CD4-positive, alpha-beta T cell treated with Interleukin-10 for 1 hour (primary cell): ENCODE data around the gene DNAI2.

Source experiments
- DNase-seq: peaks from one replicate; pipeline ENCODE4 v3.0.0-alpha.2; 2020

Gene DNAI2

GRCh38 chr17:74343526-74344284 lies 69.7 kb downstream of the DNAI2 start:
- DNase-seq: no peak

GRCh38 chr17:74344658-74345057 lies 70.6 kb downstream of the DNAI2 start:
- DNase-seq: no peak

- DNase-seq: no peak
Measured at GRCh38 chr17:74345433-74346241, 71.6 kb downstream of the DNAI2 start.

DNA sequence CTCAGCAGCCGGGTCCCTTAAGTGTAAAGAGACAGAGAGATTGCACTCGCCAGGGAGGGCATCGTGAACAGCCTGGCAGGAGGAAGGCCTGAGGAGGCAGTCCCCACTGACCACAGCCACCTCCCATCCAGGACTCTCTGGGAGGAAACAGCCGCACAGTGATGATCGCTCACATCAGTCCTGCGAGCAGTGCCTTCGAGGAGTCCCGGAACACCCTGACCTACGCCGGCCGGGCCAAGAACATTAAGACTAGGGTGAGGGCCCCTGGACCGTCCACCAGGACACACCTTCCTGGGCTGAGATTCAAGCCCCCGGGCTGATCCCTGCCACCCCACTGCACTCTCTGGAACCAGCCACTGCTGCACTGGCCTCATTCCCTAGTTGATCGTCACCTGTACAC lies 73.6 kb downstream of the DNAI2 start:
- no peak for DNase-seq

DNA sequence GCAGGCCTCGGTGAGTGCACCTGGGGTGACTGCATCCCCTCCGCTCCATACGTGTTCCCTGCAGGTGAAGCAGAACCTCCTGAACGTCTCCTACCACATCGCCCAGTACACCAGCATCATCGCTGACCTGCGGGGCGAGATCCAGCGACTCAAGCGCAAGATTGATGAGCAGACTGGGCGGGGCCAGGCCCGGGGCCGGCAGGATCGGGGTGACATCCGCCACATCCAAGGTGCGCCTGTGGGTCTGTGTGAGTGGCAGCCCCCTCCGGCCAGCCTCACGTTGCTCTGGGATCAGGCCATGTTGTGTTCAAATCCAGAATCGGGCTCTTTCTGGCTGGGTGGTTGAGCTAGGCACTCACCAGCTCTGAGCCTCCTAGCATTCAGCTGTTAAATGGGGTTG lies 75.1 kb downstream of the DNAI2 start:
- DNase-seq: no peak

DNA sequence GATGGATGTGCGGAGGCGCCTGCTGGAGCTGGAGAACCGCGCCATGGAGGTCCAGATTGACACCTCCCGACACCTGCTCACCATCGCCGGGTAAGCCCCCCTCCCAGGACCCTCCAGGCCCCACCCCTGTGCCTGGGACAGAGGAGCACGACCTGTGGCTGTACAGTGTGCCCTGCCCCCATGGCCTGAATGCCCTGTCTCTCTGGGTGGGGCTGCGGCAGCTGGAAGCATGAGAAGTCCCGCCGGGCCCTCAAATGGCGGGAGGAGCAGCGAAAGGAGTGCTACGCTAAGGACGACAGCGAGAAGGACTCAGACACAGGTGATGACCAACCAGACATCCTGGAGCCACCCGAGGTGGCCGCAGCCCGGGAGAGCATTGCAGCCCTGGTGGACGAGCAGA lies 76.5 kb downstream of the DNAI2 start:
- no peak for DNase-seq

DNA sequence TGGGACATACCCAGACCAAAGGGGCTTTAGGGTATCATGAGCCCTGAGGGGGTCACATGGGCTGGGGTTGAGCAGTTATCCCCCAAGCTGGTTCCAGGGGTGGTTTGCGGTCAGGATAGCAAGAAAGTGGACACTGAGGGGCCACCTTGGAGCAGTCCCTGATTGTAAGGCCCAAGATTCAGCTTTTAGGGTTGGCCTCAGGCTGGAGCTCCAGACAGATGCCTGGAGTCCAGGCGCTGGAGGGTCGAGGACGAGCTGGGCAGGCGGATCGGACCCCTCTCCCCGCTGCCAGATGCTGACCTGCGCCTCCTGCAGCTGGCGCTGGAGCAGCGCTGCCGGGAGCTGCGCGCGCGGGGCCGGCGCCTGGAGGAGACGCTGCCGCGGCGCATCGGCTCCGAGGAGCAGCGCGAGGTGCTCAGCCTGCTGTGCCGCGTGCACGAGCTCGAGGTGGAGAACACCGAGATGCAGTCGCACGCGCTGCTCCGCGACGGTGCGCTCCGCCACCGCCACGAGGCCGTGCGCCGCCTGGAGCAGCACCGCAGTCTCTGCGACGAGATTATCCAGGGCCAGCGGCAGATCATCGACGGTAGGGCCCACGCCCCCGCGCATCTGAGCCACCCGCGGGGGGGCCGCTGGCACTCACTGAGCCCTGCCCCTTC lies 77.6 kb downstream of the DNAI2 start:
- no peak for DNase-seq

DNA sequence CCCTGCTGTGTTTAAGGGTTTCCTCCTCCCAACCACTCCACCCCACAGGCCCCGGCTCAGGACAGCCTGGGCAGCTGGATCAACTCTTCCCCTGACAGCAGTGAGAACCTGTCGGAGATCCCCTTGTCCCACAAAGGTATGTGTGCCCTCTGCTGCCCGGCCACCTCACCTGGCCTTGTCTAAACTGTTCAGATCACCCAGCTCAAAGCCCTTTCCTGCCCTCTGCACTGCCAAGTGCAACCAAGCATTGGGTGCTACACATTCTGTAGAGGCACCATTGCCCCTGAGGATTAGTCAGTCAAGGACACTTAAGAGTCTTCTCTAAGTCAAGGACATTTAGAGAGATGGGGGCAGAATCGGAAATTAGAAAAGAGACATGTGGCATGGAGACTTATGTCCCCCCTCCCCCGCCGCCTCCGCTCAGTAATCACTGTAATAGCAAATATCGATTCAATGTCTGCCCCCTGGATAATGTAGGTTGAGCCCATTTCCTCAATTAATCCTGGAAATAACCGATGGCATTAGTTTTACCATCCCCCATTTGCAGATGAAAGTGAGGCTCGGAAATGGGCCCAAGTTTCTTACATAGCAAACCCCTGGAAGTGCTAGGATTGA lies 79.5 kb downstream of the DNAI2 start:
- no peak for DNase-seq

GRCh38 chr17:74354123-74354522 lies 80.1 kb downstream of the DNAI2 start:
- DNase-seq: peak; percentile 57

GRCh38 chr17:74354561-74354960 lies 80.5 kb downstream of the DNAI2 start:
- DNase-seq: no peak

- DNase-seq: no peak
Measured at GRCh38 chr17:74355065-74355464, 81.0 kb downstream of the DNAI2 start.

DNA sequence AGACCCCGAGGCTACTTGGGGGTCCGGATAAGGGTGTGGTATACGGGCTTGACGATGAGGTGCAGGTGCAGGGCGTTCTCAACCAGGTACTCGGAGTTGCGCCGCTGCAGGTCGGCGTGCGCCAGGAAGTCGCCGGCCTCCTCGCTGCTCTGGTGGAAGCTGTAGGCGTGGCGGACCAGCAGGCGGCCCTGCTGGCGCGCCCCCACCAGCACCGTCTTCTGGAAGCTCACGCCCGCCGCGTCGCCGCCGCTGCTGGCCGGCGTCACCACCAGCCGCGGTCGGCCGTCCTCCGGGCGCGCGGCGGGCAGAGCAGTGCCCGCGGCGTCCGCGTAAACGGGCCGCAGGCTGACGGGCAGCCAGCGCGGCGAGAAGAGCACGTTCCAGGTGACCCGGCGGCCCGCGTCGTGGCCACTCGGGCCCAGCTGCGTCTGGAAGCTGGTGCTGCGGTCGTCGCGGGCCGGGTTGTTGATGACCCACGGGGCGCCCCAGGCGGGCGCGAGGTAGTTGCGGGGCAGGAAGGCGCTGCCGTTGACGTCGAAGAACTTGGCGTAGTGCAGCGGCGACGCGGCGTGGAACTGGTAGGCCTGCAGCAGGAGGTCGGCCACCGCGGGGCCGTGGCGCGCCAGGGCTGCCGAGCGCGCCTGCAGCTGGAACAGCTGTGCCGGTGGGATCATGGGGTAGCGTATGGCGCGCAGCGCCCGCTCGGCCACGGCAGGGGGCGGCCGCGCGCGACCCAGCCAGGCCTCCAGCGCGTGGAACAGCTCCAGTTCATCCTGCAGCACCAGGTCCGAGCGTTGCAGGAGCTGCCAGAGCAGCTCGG lies 82.8 kb downstream of the DNAI2 start:
- peak; percentile 18 for DNase-seq

DNA sequence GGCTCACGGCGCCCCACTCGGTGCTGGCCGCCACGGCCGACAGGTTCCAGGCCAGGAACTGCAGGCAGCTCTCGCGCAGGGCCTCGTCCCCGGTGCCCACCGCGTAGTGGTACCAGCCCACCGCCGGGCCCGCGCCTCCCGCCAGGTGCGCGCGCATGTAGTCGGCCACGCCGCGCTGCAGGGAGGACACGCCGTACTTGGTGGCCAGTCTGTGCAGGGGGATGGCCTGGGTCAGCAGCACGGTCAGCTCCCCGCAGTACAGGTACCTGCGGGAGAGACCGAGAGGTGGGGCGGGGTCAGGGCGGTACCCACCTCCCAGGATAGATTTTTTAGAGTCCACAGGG lies 83.4 kb downstream of the DNAI2 start:
- DNase-seq: no peak

GRCh38 chr17:74358697-74359096 lies 84.7 kb downstream of the DNAI2 start:
- no peak for DNase-seq

DNA sequence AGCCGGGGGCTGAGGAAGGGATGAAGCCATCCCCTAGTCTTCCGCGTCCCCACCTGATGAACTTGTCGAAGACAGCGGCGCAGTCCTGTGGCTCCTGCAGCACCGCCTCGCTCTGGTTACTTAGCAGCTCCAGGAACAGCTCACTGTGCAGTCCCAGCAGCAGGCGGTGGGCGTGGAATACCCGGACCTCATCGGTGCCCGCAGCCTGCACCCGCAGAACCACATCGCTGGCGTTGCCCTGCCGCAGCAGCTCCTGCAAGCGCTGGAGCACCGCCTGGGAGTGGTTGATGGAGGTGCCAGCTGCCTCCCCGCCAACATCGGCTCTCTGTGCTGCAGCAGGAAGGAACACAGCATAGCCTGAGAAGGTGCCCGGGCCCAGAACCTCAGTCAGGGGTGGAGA lies 85.9 kb downstream of the DNAI2 start:
- DNase-seq: no peak

DNA sequence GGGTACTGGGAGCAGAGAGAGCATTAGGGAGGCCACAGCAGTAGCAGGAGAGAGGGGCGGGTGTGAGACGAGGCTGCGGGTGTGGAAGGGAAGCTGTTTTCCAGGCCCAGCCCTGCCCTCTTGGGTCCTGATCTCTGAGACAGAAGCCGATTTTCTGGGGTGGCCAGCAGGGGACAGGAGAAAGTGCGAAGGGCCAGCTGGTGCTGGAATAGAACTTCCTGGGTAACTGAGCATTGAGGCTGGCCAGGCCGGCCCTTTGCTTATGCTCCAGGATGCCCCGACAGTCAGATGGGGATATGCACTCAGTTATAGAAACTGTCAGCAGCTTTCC lies 86.8 kb downstream of the DNAI2 start:
- DNase-seq: no peak

- peak; percentile 45 for DNase-seq
Measured at GRCh38 chr17:74361230-74362068, 87.4 kb downstream of the DNAI2 start, which contains the start of gene BTBD17. BTBD17 (minus strand) TSS chr17:74361868; CDS start chr17:74361819, 49 bp downstream.

DNA sequence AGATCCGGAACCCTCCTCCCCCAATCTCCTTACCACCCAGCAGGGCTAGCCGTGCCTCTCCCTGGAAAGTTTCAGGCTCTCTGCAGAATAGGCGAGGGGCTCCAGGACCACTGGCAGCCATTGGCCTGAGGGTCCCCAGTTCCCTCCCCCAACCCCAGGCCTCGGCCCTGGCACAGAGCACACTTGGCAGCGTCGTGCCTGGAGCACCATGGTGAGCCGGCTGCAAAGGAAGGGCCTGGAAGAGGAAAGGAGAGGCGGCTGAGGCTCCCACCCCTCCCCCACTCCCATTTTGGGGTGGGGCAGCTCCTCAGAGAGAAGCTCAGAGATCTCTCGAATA lies 88.0 kb downstream of the DNAI2 start:
- no peak for DNase-seq

GRCh38 chr17:74362810-74363498 lies 88.9 kb downstream of the DNAI2 start:
- DNase-seq: no peak
